A549 (cell line): Measurements from ENCODE around the gene MECR. TPM values are rescaled to one million over a fixed set of nuclear protein-coding genes. Genes with fewer than 3 reads are reported as not detected.

Experiments
- ATAC-seq, 2 experiments: fragments of 200-7000 bp in 1 of 2; fragments of >200 bp in 1 of 2; cut with Nextera tagmentation in 1 of 2; cut with Tn5 transposase in 1 of 2; 3 replicates each; pipeline versions ENCODE4 v1.8.0 to v1.9.1; 2018 to 2020; ENCODE audit warnings: mild to moderate bottlenecking in 1 of 2, moderate library complexity in 1 of 2
- CTCF ChIA-PET: fragments of 300-600 bp; sonication (Branson Sonifier 250); formaldehyde crosslinking; extraction: SDS; loops from one replicate; lab custom pipeline; 2021; ENCODE audit warnings: antibody characterized with exemption, inconsistent platforms; lab: Yijun Ruan, JAX
- POLR2A ChIA-PET: fragments of 350-600 bp; formaldehyde crosslinking; extraction: SDS; loops from one replicate; lab custom pipeline; 2021; ENCODE audit warnings: antibody characterized with exemption, inconsistent platforms; lab: Yijun Ruan, JAX
- DNase-seq, 2 experiments: peaks; one replicate each; pipeline versions ENCODE4 v3.0.0 to v3.0.0-alpha.2; 2011 to 2016; ENCODE audit warnings: low read depth in 1 of 2, low spot score in 1 of 2
- FAIRE-seq: peaks from 2 replicates; lab custom pipeline; 2011; peaks lifted over from hg19 to GRCh38; lab: Jason Lieb, UNC
- H3K27ac ChIP-seq, 2 experiments: fragments of >200 bp; sonication (Bioruptor Twin); formaldehyde crosslinking; 3 replicates each; pipeline ENCODE4 v1.5.1; 2016 to 2017
- H3K4me1 ChIP-seq: fragments of >200 bp; sonication (Bioruptor Twin); formaldehyde crosslinking; 3 replicates; pipeline ENCODE4 v1.6.1; 2016
- H3K4me2 ChIP-seq: fragments of >200 bp; sonication (Bioruptor Twin); formaldehyde crosslinking; 3 replicates; pipeline ENCODE4 v1.6.1; 2016
- H3K4me3 ChIP-seq: fragments of >200 bp; sonication (Bioruptor Twin); formaldehyde crosslinking; 3 replicates; pipeline ENCODE4 v1.5.1; 2016
- H3K9me3 ChIP-seq: fragments of >200 bp; sonication (Bioruptor Twin); formaldehyde crosslinking; 3 replicates; pipeline ENCODE4 v1.6.1; 2016
- CBX2 ChIP-seq: fragments of 200-600 bp; sonication (generic); IDR thresholded peaks from 2 replicates; pipeline ENCODE4 v1.6.1; 2016; ENCODE audit warnings: low read depth, mild to moderate bottlenecking, borderline replicate concordance
- E2F6 ChIP-seq: IDR thresholded peaks from 2 replicates; pipeline ENCODE4 v1.6.1; 2012; ENCODE audit warnings: low read depth, borderline replicate concordance
- ELK1 ChIP-seq: fragments of 150-350 bp; IDR thresholded peaks from 2 replicates; pipeline ENCODE4 v1.6.1; 2014; ENCODE audit warnings: low read depth, mild to moderate bottlenecking, low read length
- EP300 ChIP-seq, 2 experiments: fragments of >200 bp; sonication (Bioruptor Twin); formaldehyde crosslinking; IDR thresholded peaks; 2 replicates in 1 of 2; 3 replicates in 1 of 2; pipeline ENCODE4 v1.6.1; 2016 to 2017
- ESRRA ChIP-seq: fragments of 150-350 bp; IDR thresholded peaks from 2 replicates; pipeline ENCODE4 v1.6.1; 2014; ENCODE audit warnings: mild to moderate bottlenecking, low read length, borderline replicate concordance
- FOSB ChIP-seq: fragments of 250-450 bp; sonication (Bioruptor Pico); IDR thresholded peaks from 2 replicates; pipeline ENCODE4 v1.5.0; 2020; ENCODE audit warnings: mild to moderate bottlenecking, moderate library complexity
- FOXS1 ChIP-seq: fragments of 250-450 bp; sonication (Bioruptor Pico); IDR thresholded peaks from 2 replicates; pipeline ENCODE4 v1.5.0; 2020; ENCODE audit warnings: mild to moderate bottlenecking, moderate library complexity
- GATA3 ChIP-seq: IDR thresholded peaks from 2 replicates; pipeline ENCODE4 v1.6.1; 2012; ENCODE audit warnings: borderline replicate concordance
- JUN ChIP-seq, 2 experiments: fragments of >200 bp; sonication (Bioruptor Twin); formaldehyde crosslinking; IDR thresholded peaks; 2 replicates in 1 of 2; 3 replicates in 1 of 2; pipeline ENCODE4 v1.6.1; 2016 to 2017
- KDM1A ChIP-seq: fragments of 200-600 bp; sonication (generic); IDR thresholded peaks from 2 replicates; pipeline ENCODE4 v1.6.1; 2016; ENCODE audit warnings: low read depth, mild to moderate bottlenecking
- MAFK ChIP-seq: fragments of 450-650 bp; IDR thresholded peaks from 2 replicates; pipeline ENCODE4 v1.6.1; 2014; ENCODE audit not compliant: partially characterized antibody
- MAX ChIP-seq: IDR thresholded peaks from 2 replicates; pipeline ENCODE4 v1.6.1; 2012
- NR3C1 ChIP-seq: fragments of >200 bp; sonication (Bioruptor Twin); formaldehyde crosslinking; IDR thresholded peaks from 3 replicates; pipeline ENCODE4 v1.6.1; 2017
- PBX3 ChIP-seq: IDR thresholded peaks from 2 replicates; pipeline ENCODE4 v1.6.1; 2012
- POLR2A ChIP-seq: IDR thresholded peaks from 2 replicates; pipeline ENCODE4 v1.6.1; 2012; ENCODE audit warnings: mild to moderate bottlenecking, low read length
- REST ChIP-seq: fragments of 200-600 bp; sonication (generic); IDR thresholded peaks from 2 replicates; pipeline ENCODE4 v1.6.1; 2016; ENCODE audit warnings: antibody characterized with exemption, mild to moderate bottlenecking, moderate library complexity
- SMC3 ChIP-seq: fragments of >200 bp; sonication (Bioruptor Twin); formaldehyde crosslinking; IDR thresholded peaks from 3 replicates; pipeline ENCODE4 v1.6.1; 2018; ENCODE audit warnings: inconsistent platforms
- TP53 ChIP-seq: fragments of 250-450 bp; sonication (Bioruptor Pico); IDR thresholded peaks from 2 replicates; pipeline ENCODE4 v1.5.0; 2021; ENCODE audit warnings: mild to moderate bottlenecking, moderate library complexity
- ZC3H11A ChIP-seq: fragments of 450-650 bp; IDR thresholded peaks from 2 replicates; pipeline ENCODE4 v1.6.1; 2014; ENCODE audit warnings: antibody characterized with exemption, mild to moderate bottlenecking
- ZFP36 ChIP-seq: fragments of 450-650 bp; IDR thresholded peaks from 2 replicates; pipeline ENCODE4 v1.6.1; 2014; ENCODE audit warnings: borderline replicate concordance; ENCODE audit not compliant: partially characterized antibody
- ZNF302 ChIP-seq: fragments of 250-450 bp; sonication (Bioruptor Pico); IDR thresholded peaks from 2 replicates; pipeline ENCODE4 v1.9.0; 2021; ENCODE audit warnings: inconsistent platforms, mild to moderate bottlenecking, moderate library complexity
- WGBS: methylation state at CpG from one replicate; pipeline ENCODE4 v1.1.6; 2017; ENCODE audit errors: missing lambda C conversion rate; 5-methylcytosine and 5-hydroxymethylcytosine counted together
- polyA plus RNA-seq, 4 experiments: library from polyadenylated mRNA; depleted of rRNA in 3 of 4; stranded (reverse); fragments of >200 nt; fragmentation: RNase III in 1 of 4; extraction: RNeasy Plus Mini Kit Qiagen cat#74134 plus additional on column Dnase treatment in 1 of 4; gene quantifications; 2 replicates in 3 of 4; 3 replicates in 1 of 4; pipeline ENCODE4 v1.2.3, GENCODE V29; 2011 to 2017

The MECR gene
- polyA plus RNA-seq, 2 of the 4 experiments (the other 2 are of a cell fraction) = 14.2 to 21.4 TPM

- DNase-seq (peak in 1 of 2 experiments; percentile 22), FAIRE-seq (no peak)
- Histone ChIP-seq H3K4me2 (peak overlapping the region; percentile 100), H3K9me3 (no peaks in the 10 kb centered on the region), H3K27ac (peak overlapping the region; percentile 77 to 84), H3K4me1 (peaks cover 20% of the 10 kb centered on the region)
- 3% methylated on average over 26 of the region's 79 CpGs for WGBS
- CTCF ChIA-PET = interaction anchor here (0.6 to 1.5 kb wide), 19 partner anchors 9 to 1521 kb away, joined by 3 to 8 read pairs (median 4); no protein-coding TSS in a partner anchor
- no peak for TF ChIP-seq TP53 (CRISPR knock-in tag)
- no peak for TF ChIP-seq FOXS1 (CRISPR knock-in tag)
- no peak for TF ChIP-seq KDM1A
- TF ChIP-seq SMC3 = no peak
- TF ChIP-seq GATA3 = no peak
- TF ChIP-seq ESRRA = no peak
- peak in 1 of 2 experiments; percentile 19; a peak in 1 of 5 replicates for TF ChIP-seq JUN (IDR thresholded peaks at IDR 0.05)
- no peak for TF ChIP-seq EP300 (IDR thresholded peaks at IDR 0.05)
- no peak for TF ChIP-seq ZNF302 (CRISPR knock-in tag)
- TF ChIP-seq E2F6 = peak; percentile 21; the same call in 1 of the 2 replicates
- peak; percentile 8; the same call in 1 of the 2 replicates for TF ChIP-seq MAX
- no peak for TF ChIP-seq MAFK
- no peak for TF ChIP-seq CBX2
- no peak for TF ChIP-seq FOSB
- no peak for TF ChIP-seq REST
- no peak for TF ChIP-seq NR3C1
- 0 out of 2 replicates have a peak, but pooled peaks have one; percentile 20 for TF ChIP-seq POLR2A
- TF ChIP-seq ELK1 = no peak
- no peak for TF ChIP-seq ZFP36
- TF ChIP-seq PBX3 = no peak
- TF ChIP-seq, all 56 proteins: peak for 4
- ATAC-seq = peak; percentile 25 to 44
- peak overlapping the region; percentile 79 for H3K4me3 ChIP-seq
- POLR2A ChIA-PET = no interaction called here
Measured at GRCh38 chr1:29237129-29237821, 6.5 kb upstream of the MECR start.

GRCh38 chr1:29236712-29237128, 6.0 kb upstream of the MECR start:
- peak in 1 of 2 experiments; percentile 31 for DNase-seq
- ChIA-PET CTCF (interaction anchor here (0.6 to 1.5 kb wide), 19 partner anchors 8 to 1522 kb away, joined by 3 to 8 read pairs (median 4); no protein-coding TSS in a partner anchor), POLR2A (no interaction called here)
- TF ChIP-seq TP53 (CRISPR knock-in tag) (no peak), MAX (no peak), SMC3 (no peak), ZC3H11A (no peak)
- H3K4me3 ChIP-seq = peak overlapping the region; percentile 79
- H3K4me1 ChIP-seq = peaks cover 20% of the 10 kb centered on the region
- 0% methylated on average over 11 of the region's 30 CpGs for WGBS
- no peak for FAIRE-seq
- H3K9me3 ChIP-seq = no peaks in the 10 kb centered on the region
- ATAC-seq = no peak; a peak in 2 of 6 replicates
- peak overlapping the region; percentile 100 for H3K4me2 ChIP-seq
- peak overlapping the region; percentile 77 to 84 for H3K27ac ChIP-seq
